Stimulated activated CD8-positive, alpha-beta memory T cell treated with anti-CD3 and anti-CD28 coated beads, Interleukin-15, amount 100 ng/mL, for 4 hours (primary cell): ENCODE results near the gene BRCA2.

Experiments used
- DNase-seq, 2 donors: peaks; one replicate each; pipeline ENCODE4 v3.0.0-alpha.2; 2020; ENCODE audit warnings: low read depth in 2 of 2

BRCA2 gene, protein sequence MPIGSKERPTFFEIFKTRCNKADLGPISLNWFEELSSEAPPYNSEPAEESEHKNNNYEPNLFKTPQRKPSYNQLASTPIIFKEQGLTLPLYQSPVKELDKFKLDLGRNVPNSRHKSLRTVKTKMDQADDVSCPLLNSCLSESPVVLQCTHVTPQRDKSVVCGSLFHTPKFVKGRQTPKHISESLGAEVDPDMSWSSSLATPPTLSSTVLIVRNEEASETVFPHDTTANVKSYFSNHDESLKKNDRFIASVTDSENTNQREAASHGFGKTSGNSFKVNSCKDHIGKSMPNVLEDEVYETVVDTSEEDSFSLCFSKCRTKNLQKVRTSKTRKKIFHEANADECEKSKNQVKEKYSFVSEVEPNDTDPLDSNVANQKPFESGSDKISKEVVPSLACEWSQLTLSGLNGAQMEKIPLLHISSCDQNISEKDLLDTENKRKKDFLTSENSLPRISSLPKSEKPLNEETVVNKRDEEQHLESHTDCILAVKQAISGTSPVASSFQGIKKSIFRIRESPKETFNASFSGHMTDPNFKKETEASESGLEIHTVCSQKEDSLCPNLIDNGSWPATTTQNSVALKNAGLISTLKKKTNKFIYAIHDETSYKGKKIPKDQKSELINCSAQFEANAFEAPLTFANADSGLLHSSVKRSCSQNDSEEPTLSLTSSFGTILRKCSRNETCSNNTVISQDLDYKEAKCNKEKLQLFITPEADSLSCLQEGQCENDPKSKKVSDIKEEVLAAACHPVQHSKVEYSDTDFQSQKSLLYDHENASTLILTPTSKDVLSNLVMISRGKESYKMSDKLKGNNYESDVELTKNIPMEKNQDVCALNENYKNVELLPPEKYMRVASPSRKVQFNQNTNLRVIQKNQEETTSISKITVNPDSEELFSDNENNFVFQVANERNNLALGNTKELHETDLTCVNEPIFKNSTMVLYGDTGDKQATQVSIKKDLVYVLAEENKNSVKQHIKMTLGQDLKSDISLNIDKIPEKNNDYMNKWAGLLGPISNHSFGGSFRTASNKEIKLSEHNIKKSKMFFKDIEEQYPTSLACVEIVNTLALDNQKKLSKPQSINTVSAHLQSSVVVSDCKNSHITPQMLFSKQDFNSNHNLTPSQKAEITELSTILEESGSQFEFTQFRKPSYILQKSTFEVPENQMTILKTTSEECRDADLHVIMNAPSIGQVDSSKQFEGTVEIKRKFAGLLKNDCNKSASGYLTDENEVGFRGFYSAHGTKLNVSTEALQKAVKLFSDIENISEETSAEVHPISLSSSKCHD (N-terminal part only)

DNA sequence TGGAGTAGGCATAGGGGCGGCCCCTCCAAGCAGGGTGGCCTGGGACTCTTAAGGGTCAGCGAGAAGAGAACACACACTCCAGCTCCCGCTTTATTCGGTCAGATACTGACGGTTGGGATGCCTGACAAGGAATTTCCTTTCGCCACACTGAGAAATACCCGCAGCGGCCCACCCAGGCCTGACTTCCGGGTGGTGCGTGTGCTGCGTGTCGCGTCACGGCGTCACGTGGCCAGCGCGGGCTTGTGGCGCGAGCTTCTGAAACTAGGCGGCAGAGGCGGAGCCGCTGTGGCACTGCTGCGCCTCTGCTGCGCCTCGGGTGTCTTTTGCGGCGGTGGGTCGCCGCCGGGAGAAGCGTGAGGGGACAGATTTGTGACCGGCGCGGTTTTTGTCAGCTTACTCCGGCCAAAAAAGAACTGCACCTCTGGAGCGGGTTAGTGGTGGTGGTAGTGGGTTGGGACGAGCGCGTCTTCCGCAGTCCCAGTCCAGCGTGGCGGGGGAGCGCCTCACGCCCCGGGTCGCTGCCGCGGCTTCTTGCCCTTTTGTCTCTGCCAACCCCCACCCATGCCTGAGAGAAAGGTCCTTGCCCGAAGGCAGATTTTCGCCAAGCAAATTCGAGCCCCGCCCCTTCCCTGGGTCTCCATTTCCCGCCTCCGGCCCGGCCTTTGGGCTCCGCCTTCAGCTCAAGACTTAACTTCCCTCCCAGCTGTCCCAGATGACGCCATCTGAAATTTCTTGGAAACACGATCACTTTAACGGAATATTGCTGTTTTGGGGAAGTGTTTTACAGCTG is at the start of gene BRCA2, which contains the start of gene ZAR1L:
Gene BRCA2, plus strand, starts transcription at position 271 of the 790 bp plus-strand sequence. CDS start 953 bp downstream, outside the sequence.
Gene ZAR1L, minus strand, starts transcription at position 126 of the 790 bp plus-strand sequence. CDS start 3,438 bp downstream, outside the sequence.
- peak; percentile 73 to 76 for DNase-seq

- no peak for DNase-seq
Observed at GRCh38 chr13:32265726-32266125, 49.6 kb upstream of the BRCA2 start.

DNA sequence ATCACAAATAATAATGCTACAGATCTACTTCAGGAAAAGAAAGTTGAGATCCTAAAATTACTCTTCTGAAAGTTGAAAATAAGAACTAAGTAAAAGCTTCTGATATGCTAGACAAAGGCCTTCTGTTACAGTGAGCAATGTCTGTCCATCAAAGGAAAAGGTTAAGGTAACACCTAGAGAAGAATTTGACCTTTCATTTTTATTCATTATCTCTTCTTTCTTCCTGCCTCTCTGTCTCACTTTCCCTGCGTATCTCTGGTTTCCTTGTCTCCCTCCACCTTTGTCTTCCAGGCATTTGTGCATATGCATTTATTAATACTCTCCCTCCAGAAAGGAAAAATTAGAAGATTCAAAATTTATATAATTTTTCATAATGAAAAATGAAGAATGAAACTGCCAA is 49.2 kb upstream of the BRCA2 start:
- no peak for DNase-seq

DNA sequence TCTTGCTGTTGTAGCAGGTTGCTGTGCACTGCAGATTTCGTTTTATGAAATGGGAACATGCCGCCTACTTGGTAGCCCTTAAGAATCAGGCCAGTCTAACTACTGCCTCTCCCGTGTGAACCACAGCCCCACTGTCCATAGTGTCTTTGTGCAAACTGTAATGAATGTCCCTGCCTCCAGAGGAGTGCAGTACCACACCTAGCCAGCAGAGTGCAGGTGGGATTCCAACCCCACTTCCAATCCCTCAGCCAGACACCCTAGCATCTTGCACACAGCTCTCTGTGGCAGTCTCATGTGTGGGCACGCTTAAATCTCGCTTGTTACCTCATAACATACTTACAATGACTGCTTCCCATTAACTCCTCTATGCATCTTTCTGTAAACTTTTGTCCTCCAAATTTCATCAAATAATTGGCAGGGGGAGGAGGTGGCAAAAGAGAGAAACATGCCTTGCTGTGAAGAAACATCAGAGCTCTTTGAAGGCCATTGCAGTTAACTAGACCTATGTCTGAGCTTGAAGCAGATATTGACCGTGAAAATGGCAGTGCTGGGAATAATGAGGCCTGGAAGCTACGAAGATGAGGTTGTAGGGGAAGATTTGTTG is 47.4 kb upstream of the BRCA2 start:
- DNase-seq, result no peak

DNA sequence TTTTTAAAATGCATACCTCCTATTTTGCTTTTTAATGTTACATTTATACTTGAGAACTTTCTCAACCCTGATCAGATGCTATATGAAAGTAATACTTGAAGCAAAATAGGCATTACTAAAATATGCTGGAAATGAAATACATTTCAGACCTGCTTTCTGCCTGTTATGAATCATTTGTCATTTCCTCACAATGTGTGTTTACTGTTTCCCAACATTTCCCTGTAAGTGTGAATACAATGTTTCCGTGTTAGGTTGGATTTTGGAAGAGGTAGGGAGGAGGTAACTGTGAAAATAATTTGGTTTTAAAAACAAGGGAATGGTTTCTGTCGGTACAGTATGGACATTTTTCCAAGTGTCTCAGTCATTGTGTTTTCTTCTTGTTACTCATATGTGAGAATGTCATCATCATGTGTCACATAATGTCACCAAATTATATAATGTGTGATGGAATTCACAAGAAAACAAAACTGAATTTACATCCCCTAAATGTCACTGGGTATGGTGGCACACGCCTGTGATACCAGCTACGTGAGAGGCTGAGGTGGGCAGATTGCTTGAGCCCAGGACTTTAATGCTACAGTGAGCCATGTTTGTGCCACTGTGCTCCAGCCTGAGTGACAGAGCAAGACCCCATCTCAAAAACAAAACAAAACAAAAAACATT is 43.2 kb upstream of the BRCA2 start:
- DNase-seq, result no peak

GRCh38 chr13:32277839-32278238 is 37.5 kb upstream of the BRCA2 start:
- DNase-seq, result no peak

DNA sequence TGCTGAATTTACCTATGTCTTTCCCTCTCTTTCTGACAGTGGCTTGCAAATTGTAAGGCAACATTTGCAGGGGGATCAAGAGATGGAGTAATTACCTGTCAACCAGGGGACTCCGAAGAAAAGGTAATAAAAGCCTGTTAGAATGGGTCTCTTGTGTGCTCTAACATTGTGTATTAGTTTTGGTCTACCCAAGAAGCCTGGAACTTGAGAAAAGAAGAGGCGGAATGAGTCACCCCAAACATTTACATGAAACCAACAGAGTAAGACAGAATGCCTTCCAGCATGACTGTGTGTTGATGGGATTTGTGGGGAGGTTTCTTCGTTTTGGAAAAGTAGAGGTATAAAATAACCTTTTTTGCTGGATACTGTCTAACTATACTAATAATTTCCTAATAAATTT is 36.9 kb upstream of the BRCA2 start:
- no peak for DNase-seq

DNA sequence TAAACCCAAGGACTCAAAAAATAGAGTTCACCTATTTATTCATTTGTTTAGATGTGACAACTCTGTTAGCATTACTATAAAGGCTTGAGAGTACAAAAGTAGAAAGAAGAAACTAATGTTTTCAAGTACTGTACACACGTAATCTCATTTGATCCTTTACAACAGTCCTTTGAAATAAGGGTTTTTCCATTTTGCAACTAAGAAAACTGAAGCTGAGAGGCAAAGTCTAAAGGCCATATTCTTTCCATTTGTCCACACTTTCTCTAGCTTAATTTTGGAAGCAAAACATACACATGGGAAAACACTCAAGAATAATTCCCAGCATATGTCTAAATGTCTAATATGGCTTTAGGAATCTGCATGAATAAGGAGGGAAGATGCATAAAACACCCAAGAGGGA is 34.2 kb upstream of the BRCA2 start:
- DNase-seq, result no peak

- no peak for DNase-seq
Observed at GRCh38 chr13:32282096-32282711, 33.1 kb upstream of the BRCA2 start.

DNA sequence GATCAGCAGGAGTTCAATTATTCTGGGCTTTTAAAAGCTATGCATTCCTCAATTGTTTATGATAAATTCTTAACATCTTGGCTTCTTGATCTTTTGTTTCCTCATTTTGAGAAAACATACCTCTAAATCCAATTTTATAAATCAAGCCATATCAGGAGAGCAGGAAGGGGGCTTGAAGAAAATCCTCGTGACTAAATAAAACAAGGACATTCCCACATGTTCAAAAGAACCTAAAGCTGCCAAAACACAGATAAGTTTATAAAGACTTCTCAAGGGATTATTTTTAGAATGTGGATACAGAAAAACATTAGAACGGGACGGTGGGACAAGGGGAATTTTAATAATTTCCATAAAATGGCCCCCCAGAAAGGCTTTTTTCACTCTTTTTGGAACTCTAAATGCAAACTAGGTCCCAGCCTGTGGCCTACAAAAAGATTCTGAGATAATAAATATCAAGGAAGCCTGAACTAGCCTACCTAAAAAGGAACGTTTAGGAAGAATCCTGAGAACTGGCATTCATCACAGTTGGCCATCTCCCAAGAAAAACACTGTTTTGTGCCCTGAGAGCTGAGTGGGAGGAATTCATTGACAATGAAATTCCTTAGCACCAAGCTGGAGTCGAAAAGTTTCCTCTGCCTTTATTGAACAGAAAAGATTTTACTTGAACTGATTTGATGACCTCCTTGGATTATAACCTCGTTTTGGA is 30.2 kb upstream of the BRCA2 start:
- DNase-seq, result no peak

GRCh38 chr13:32285633-32285965 is 29.7 kb upstream of the BRCA2 start:
- no peak for DNase-seq

GRCh38 chr13:32297206-32297605 is 18.1 kb upstream of the BRCA2 start:
- DNase-seq, result no peak

DNA sequence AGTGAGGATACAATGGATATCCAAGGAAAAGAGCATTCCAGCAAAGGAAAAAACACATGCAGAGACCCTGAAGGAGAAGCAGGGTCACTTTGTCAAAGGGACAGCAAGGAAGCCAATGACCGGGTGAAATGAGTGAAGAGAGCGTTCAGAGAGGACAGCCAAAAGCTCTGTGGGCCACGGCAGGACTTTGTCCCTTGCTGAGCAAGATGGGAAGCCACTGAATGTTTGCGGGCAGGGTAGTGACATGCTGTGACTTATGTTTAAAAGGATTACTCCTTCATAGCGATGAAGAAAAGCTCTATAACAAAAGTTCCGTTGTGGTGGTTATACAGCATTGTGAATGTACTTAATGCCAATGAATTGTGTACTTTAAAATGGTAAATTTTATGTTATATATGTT is 16.6 kb upstream of the BRCA2 start:
- no peak for DNase-seq

GRCh38 chr13:32299893-32300292 is 15.4 kb upstream of the BRCA2 start:
- no peak for DNase-seq

DNA sequence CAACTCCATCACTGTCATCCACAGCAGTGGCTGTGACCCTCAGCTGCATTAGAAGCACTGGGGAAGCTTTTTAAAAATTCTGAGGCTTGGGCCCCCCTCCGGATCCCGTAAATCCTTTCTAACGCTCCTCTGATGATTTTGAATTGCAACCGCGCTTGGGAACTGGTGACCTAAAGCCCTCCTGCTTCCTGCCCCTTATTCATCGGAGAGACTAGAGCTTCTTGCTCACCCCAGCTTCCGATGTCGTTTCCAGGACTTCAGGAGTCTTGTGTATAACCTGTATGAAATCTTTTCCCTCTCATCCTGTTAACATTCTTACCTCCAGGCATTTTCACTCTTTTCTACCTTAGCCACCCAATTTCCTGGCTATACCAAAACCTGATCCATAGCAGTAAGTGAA is 14.9 kb upstream of the BRCA2 start:
- DNase-seq, result no peak

DNA sequence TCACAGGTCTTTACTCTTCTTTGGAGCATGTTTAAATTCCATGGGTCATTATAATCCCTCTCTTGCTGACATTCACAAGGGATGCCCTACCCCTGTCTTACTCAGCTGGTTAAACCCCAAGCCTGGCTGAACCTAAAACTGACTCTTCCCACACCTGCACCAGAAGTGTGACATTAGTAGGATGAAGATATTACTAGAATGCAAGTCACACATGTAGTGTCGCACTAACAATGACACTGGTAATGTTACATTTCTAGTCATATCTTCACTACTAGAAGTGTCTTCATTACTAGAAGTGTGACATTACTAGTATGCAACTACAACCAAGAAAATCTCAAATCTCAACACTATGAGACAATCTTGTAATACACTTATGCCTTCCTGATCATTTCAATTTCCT is 14.4 kb upstream of the BRCA2 start:
- DNase-seq, result no peak

DNA sequence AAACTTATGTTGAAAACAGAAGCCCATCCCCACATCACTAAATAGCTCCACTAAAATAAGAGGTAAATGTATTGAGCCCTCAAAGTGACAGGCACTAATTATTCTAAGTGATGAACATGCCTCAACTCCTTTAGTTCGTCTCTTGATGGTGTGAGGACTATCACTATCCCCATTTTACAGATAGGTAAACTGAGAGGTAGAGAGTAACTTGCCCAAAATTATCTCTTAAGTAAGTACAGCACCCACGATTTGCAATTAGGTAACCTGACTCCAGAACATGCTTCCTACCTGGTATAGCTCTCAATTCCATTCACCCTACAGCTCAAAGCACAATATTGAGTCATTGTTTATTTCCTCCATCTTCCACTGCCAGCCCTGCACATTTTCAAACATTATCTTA is 12.8 kb upstream of the BRCA2 start:
- DNase-seq, result no peak

GRCh38 chr13:32305646-32306045 is 9.7 kb upstream of the BRCA2 start:
- DNase-seq, result no peak
